H9 (cell line): ENCODE measurements around the gene IL31. TPM values are rescaled to one million over a fixed set of nuclear protein-coding genes. Genes with fewer than 3 reads are reported as not detected.

ENCODE experiments used
- DNase-seq: peaks from one replicate; pipeline ENCODE4 v3.0.0-alpha.2; 2017
- H2AFZ ChIP-seq: one replicate; pipeline ENCODE4 v1.6.1; 2013; ENCODE audit warnings: mild to moderate bottlenecking, low read length, control low read depth, moderate library complexity
- H2AK5ac ChIP-seq: 2 replicates; pipeline ENCODE4 v1.6.1; 2013; ENCODE audit warnings: low read length, control low read depth, mixed read lengths; ENCODE audit not compliant: insufficient read length
- H2BK120ac ChIP-seq: one replicate; pipeline ENCODE4 v1.6.1; 2013; ENCODE audit warnings: low read depth, mild to moderate bottlenecking, low read length, control low read depth, inconsistent platforms; ENCODE audit not compliant: poor library complexity, severe bottlenecking
- H2BK12ac ChIP-seq: 2 replicates; pipeline ENCODE4 v1.6.1; 2013; ENCODE audit warnings: low read length, control low read depth, mixed read lengths, low read depth; ENCODE audit not compliant: insufficient read length
- H2BK15ac ChIP-seq: 2 replicates; pipeline ENCODE4 v1.6.1; 2013; ENCODE audit warnings: low read depth, low read length, control low read depth
- H2BK20ac ChIP-seq: one replicate; pipeline ENCODE4 v1.6.1; 2013; ENCODE audit warnings: low read depth, mild to moderate bottlenecking, low read length, control low read depth, inconsistent platforms; ENCODE audit not compliant: poor library complexity, severe bottlenecking
- H2BK5ac ChIP-seq: 2 replicates; pipeline ENCODE4 v1.6.1; 2013; ENCODE audit warnings: low read length, control low read depth, mixed read lengths; ENCODE audit not compliant: insufficient read length
- H3K14ac ChIP-seq: 2 replicates; pipeline ENCODE4 v1.6.1; 2013; ENCODE audit warnings: low read length, control low read depth; ENCODE audit not compliant: insufficient read depth
- H3K18ac ChIP-seq: 2 replicates; pipeline ENCODE4 v1.6.1; 2013; ENCODE audit warnings: low read depth, mild to moderate bottlenecking, mixed read lengths, low read length, control low read depth; ENCODE audit not compliant: insufficient read length
- H3K23ac ChIP-seq: 2 replicates; pipeline ENCODE4 v1.6.1; 2013; ENCODE audit warnings: low read length, control low read depth, mixed read lengths, low read depth; ENCODE audit not compliant: insufficient read length
- H3K23me2 ChIP-seq: 2 replicates; pipeline ENCODE4 v1.6.1; 2013; ENCODE audit warnings: low read depth, mild to moderate bottlenecking, mixed read lengths, low read length, control low read depth; ENCODE audit not compliant: insufficient read length, poor library complexity, severe bottlenecking
- H3K27ac ChIP-seq: 2 replicates; pipeline ENCODE4 v1.5.1; 2013; ENCODE audit warnings: low read length, control low read depth, mixed read lengths, low read depth; ENCODE audit not compliant: insufficient read length
- H3K27me3 ChIP-seq: 2 replicates; pipeline ENCODE4 v1.6.1; 2013; ENCODE audit warnings: low read length, control low read depth, inconsistent platforms; ENCODE audit not compliant: insufficient read depth
- H3K4ac ChIP-seq: 2 replicates; pipeline ENCODE4 v1.6.1; 2013; ENCODE audit warnings: low read depth, mild to moderate bottlenecking, control low read depth, inconsistent platforms, low read length, moderate library complexity
- H3K4me1 ChIP-seq: 2 replicates; pipeline ENCODE4 v1.6.1; 2013; ENCODE audit warnings: low read length, control low read depth, inconsistent platforms; ENCODE audit not compliant: insufficient read depth
- H3K4me2 ChIP-seq: 2 replicates; pipeline ENCODE4 v1.6.1; 2013; ENCODE audit warnings: low read length, control low read depth, mixed read lengths; ENCODE audit not compliant: insufficient read length, insufficient read depth
- H3K56ac ChIP-seq: 2 replicates; pipeline ENCODE4 v1.6.1; 2013; ENCODE audit warnings: low read depth, mild to moderate bottlenecking, mixed read lengths, low read length, control low read depth; ENCODE audit not compliant: insufficient read length
- H3K79me1 ChIP-seq: 2 replicates; pipeline ENCODE4 v1.6.1; 2013; ENCODE audit warnings: low read depth, mild to moderate bottlenecking, moderate library complexity, low read length, control low read depth, inconsistent platforms; ENCODE audit not compliant: insufficient read depth, poor library complexity, severe bottlenecking
- H3K79me2 ChIP-seq: 2 replicates; pipeline ENCODE4 v1.6.1; 2013; ENCODE audit warnings: low read length, control low read depth, inconsistent platforms; ENCODE audit not compliant: insufficient read depth
- H3K9ac ChIP-seq: 2 replicates; pipeline ENCODE4 v1.6.1; 2013; ENCODE audit warnings: low read length, control low read depth, mixed read lengths; ENCODE audit not compliant: insufficient read length; ENCODE audit errors: extremely low read depth
- H3K9me3 ChIP-seq: one replicate; pipeline ENCODE4 v1.6.1; 2013; ENCODE audit warnings: low read depth, low read length, inconsistent platforms; ENCODE audit not compliant: control insufficient read depth
- H3T11ph ChIP-seq: one replicate; pipeline ENCODE4 v1.6.1; 2013; ENCODE audit warnings: mild to moderate bottlenecking, low read length, control low read depth, inconsistent platforms
- H4K20me1 ChIP-seq: one replicate; pipeline ENCODE4 v1.6.1; 2013; ENCODE audit not compliant: control insufficient read depth, insufficient read length, insufficient read depth
- H4K5ac ChIP-seq: 2 replicates; pipeline ENCODE4 v1.6.1; 2013; ENCODE audit warnings: low read depth, mild to moderate bottlenecking, mixed read lengths, low read length, control low read depth; ENCODE audit not compliant: insufficient read length
- H4K8ac ChIP-seq: replicated peaks from 2 replicates; pipeline ENCODE4 v1.6.1; 2013; ENCODE audit warnings: low read length, control low read depth, mixed read lengths, low read depth; ENCODE audit not compliant: insufficient read length
- H4K91ac ChIP-seq: 2 replicates; pipeline ENCODE4 v1.6.1; 2013; ENCODE audit warnings: low read depth, mild to moderate bottlenecking, moderate library complexity, mixed read lengths, low read length, control low read depth; ENCODE audit not compliant: insufficient read length
- H3K27ac Mint-ChIP-seq, 3 experiments: 2 replicates in 2 of 3; 3 replicates in 1 of 3; pipeline ENCODE4 v1.8.0; 2020 to 2021; ENCODE audit warnings: mixed read lengths in 3 of 3, mild to moderate bottlenecking in 1 of 3, moderate library complexity in 1 of 3
- H3K27me3 Mint-ChIP-seq: 2 replicates; pipeline ENCODE4 v1.8.0; 2021; ENCODE audit warnings: low read depth, mild to moderate bottlenecking, moderate library complexity, mixed read lengths
- H3K36me3 Mint-ChIP-seq, 3 experiments: 2 replicates in 2 of 3; 3 replicates in 1 of 3; pipeline ENCODE4 v1.8.0; 2020 to 2021; ENCODE audit warnings: low read depth in 3 of 3, mixed read lengths in 3 of 3; ENCODE audit not compliant: insufficient read depth in 1 of 3
- H3K4me1 Mint-ChIP-seq, 2 experiments: 2 replicates each; pipeline ENCODE4 v1.8.0; 2020; ENCODE audit warnings: mixed read lengths in 2 of 2
- H3K4me3 Mint-ChIP-seq, 2 experiments: 2 replicates in 1 of 2; 3 replicates in 1 of 2; pipeline ENCODE4 v1.8.0; 2020 to 2021; ENCODE audit warnings: mild to moderate bottlenecking in 2 of 2, mixed read lengths in 2 of 2, moderate library complexity in 1 of 2
- H3K9me3 Mint-ChIP-seq, 2 experiments: 2 replicates in 1 of 2; 3 replicates in 1 of 2; pipeline ENCODE4 v1.8.0; 2020; ENCODE audit warnings: mild to moderate bottlenecking in 2 of 2, mixed read lengths in 2 of 2, moderate library complexity in 1 of 2
- CTCF ChIP-seq: fragments of 200-600 bp; sonication (generic); conservative IDR thresholded peaks from 3 replicates; pipeline ENCODE4 v1.8.0; 2021; ENCODE audit warnings: antibody characterized with exemption, mild to moderate bottlenecking
- WGBS: extraction: QIAGEN DNeasy Blood & Tissue Kit; methylation state at CpG from one replicate; pipeline ENCODE4 v1.1.7; 2013; ENCODE audit warnings: missing lambda C conversion rate, low lambda C conversion rate, mixed read lengths; ENCODE audit not compliant: insufficient read length; ENCODE audit errors: extremely low coverage; 5-methylcytosine and 5-hydroxymethylcytosine counted together
- total RNA-seq: library from RNA; stranded (reverse); gene quantifications from 2 replicates; pipeline ENCODE4 v1.2.1, GENCODE V29; 2021

The IL31 gene
- total RNA-seq, 1 experiment from 2014 or later = not detected

GRCh38 chr12:122152754-122153153 is 21.3 kb downstream of the IL31 start:
- WGBS = no CpG with 5 or more reads among the region's 9 CpGs
- H3K79me1 ChIP-seq = no peaks in the 10 kb centered on the region

More at GRCh38 chr12:122152754-122153153, 21.3 kb downstream of the IL31 start:
- H3K4me3 Mint-ChIP-seq = no peak overlapping the region
- Histone ChIP-seq H3K27ac (no peak overlapping the region), H3K9me3 (no peaks in the 10 kb centered on the region), H2BK20ac (no peak overlapping the region), H3T11ph (no peak overlapping the region), H3K9ac (no peak overlapping the region), H4K5ac (no peak overlapping the region), H4K91ac (no peak overlapping the region), H4K8ac (no peak overlapping the region), H2AK5ac (no peak overlapping the region), H3K18ac (no peak overlapping the region), H2BK15ac (no peak overlapping the region), H3K23me2 (no peaks in the 10 kb centered on the region), H3K4me1 (no peaks in the 10 kb centered on the region), H2BK5ac (no peak overlapping the region), H3K23ac (no peak overlapping the region), H3K4ac (no peak overlapping the region), H2BK120ac (no peak overlapping the region), H3K79me2 (no peaks in the 10 kb centered on the region), H2BK12ac (no peak overlapping the region), H3K4me2 (no peak overlapping the region), H3K27me3 (no peaks in the 10 kb centered on the region), H2AFZ (no peak overlapping the region), H4K20me1 (no peaks in the 10 kb centered on the region), H3K56ac (no peak overlapping the region), H3K14ac (no peak overlapping the region; the same call in 1 of the 2 replicates)
- TF ChIP-seq CTCF = no peak
- H3K9me3 Mint-ChIP-seq = no peaks in the 10 kb centered on the region; a peak in 1 of 5 replicates
- H3K36me3 Mint-ChIP-seq = no peaks in the 10 kb centered on the region
- H3K27ac Mint-ChIP-seq = no peak overlapping the region; a peak in 1 of 7 replicates
- peaks cover 11% of the 10 kb centered on the region in 2 experiments for H3K4me1 Mint-ChIP-seq
- no peak for DNase-seq
- no peaks in the 10 kb centered on the region for H3K27me3 Mint-ChIP-seq
